ENCODE results near the gene CSF1R.

GRCh38 chr5:150126199-150126920 lies 40.0 kb upstream of the CSF1R start:
- TF ChIP-seq, protein P1, sequence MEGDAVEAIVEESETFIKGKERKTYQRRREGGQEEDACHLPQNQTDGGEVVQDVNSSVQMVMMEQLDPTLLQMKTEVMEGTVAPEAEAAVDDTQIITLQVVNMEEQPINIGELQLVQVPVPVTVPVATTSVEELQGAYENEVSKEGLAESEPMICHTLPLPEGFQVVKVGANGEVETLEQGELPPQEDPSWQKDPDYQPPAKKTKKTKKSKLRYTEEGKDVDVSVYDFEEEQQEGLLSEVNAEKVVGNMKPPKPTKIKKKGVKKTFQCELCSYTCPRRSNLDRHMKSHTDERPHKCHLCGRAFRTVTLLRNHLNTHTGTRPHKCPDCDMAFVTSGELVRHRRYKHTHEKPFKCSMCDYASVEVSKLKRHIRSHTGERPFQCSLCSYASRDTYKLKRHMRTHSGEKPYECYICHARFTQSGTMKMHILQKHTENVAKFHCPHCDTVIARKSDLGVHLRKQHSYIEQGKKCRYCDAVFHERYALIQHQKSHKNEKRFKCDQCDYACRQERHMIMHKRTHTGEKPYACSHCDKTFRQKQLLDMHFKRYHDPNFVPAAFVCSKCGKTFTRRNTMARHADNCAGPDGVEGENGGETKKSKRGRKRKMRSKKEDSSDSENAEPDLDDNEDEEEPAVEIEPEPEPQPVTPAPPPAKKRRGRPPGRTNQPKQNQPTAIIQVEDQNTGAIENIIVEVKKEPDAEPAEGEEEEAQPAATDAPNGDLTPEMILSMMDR (IDR thresholded peaks at IDR 0.05) = no peak
- no peak for TF ChIP-seq POLR2A (IDR thresholded peaks at IDR 0.05; ENCODE audit: low read depth)

All from esophagus muscularis mucosa (tissue), 3 donors.